Peyer's patch (tissue), 4 donors: Measurements from ENCODE around the gene DNM3.

Source experiments
- POLR2A ChIP-seq, 2 donors: fragments of 450-650 bp; IDR thresholded peaks; one replicate each; pipeline ENCODE4 v1.5.1; 2017; ENCODE audit warnings: antibody characterized with exemption in 2 of 2, mild to moderate bottlenecking in 2 of 2, moderate library complexity in 2 of 2
- TF ChIP-seq, protein P1 (sequence below), 6 experiments: fragments of 450-650 bp in 4 of 6; fragments of 200-600 bp in 2 of 6; sonication (generic) in 1 of 6; IDR thresholded peaks; one replicate each; pipeline ENCODE4 v1.5.1; 2017 to 2019; ENCODE audit warnings: antibody characterized with exemption in 6 of 6, mild to moderate bottlenecking in 3 of 6, moderate library complexity in 1 of 6

GRCh38 chr1:172005856-172006255 is 164.6 kb downstream of the DNM3 start:
- TF ChIP-seq, protein P1, sequence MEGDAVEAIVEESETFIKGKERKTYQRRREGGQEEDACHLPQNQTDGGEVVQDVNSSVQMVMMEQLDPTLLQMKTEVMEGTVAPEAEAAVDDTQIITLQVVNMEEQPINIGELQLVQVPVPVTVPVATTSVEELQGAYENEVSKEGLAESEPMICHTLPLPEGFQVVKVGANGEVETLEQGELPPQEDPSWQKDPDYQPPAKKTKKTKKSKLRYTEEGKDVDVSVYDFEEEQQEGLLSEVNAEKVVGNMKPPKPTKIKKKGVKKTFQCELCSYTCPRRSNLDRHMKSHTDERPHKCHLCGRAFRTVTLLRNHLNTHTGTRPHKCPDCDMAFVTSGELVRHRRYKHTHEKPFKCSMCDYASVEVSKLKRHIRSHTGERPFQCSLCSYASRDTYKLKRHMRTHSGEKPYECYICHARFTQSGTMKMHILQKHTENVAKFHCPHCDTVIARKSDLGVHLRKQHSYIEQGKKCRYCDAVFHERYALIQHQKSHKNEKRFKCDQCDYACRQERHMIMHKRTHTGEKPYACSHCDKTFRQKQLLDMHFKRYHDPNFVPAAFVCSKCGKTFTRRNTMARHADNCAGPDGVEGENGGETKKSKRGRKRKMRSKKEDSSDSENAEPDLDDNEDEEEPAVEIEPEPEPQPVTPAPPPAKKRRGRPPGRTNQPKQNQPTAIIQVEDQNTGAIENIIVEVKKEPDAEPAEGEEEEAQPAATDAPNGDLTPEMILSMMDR (IDR thresholded peaks at IDR 0.05), result no peak
- TF ChIP-seq POLR2A (IDR thresholded peaks at IDR 0.05), result no peak
